Kidney (tissue), 14 donors: Measurements from ENCODE around the gene NFILZ. TPM values are rescaled to one million over a fixed set of nuclear protein-coding genes. Genes with fewer than 3 reads are reported as not detected.

Source experiments
- DNase-seq, 5 donors: peaks; one replicate each; pipeline ENCODE4 v3.0.0-alpha.2; 2013 to 2020
- FAIRE-seq: peaks from 2 replicates; lab custom pipeline; 2012; peaks lifted over from hg19 to GRCh38; lab: Jason Lieb, UNC
- H3K27ac ChIP-seq, 2 donors: one replicate each; pipeline ENCODE4 v1.7.0; 2013; ENCODE audit warnings: low read depth in 2 of 2, low read length in 2 of 2, inconsistent platforms in 1 of 2
- H3K27me3 ChIP-seq: one replicate; pipeline ENCODE4 v1.7.1; 2013; ENCODE audit warnings: low read length, inconsistent platforms; ENCODE audit not compliant: control insufficient read depth, insufficient read depth
- H3K36me3 ChIP-seq, 3 donors: one replicate each; pipeline versions ENCODE4 v1.7.0 to v1.7.1; 2013; ENCODE audit warnings: low read length in 3 of 3, control low read depth in 1 of 3, inconsistent platforms in 1 of 3; ENCODE audit not compliant: insufficient read depth in 3 of 3, control insufficient read depth in 2 of 3
- H3K4me1 ChIP-seq, 3 donors: one replicate each; pipeline versions ENCODE4 v1.7.0 to v1.7.1; 2013; ENCODE audit warnings: low read length in 3 of 3, inconsistent platforms in 1 of 3, low read depth in 1 of 3; ENCODE audit not compliant: control insufficient read depth in 2 of 3, insufficient read depth in 2 of 3
- H3K4me3 ChIP-seq, 3 donors: one replicate each; pipeline versions ENCODE4 v1.7.0 to v1.8.1; 2013; ENCODE audit warnings: low read length in 3 of 3, control low read depth in 1 of 3, inconsistent platforms in 1 of 3
- H3K9ac ChIP-seq, 3 donors: one replicate each; pipeline versions ENCODE4 v1.7.0 to v1.7.1; 2013; ENCODE audit warnings: low read length in 3 of 3, control low read depth in 1 of 3, inconsistent platforms in 1 of 3
- H3K9me3 ChIP-seq, 3 donors: one replicate each; pipeline versions ENCODE4 v1.7.0 to v1.7.1; 2013; ENCODE audit warnings: low read length in 3 of 3, control low read depth in 1 of 3, inconsistent platforms in 1 of 3; ENCODE audit not compliant: control insufficient read depth in 2 of 3, insufficient read depth in 1 of 3
- CTCF ChIP-seq: IDR thresholded peaks from 3 replicates; pipeline ENCODE4 v1.5.1; 2012; ENCODE audit warnings: mild to moderate bottlenecking, moderate library complexity, borderline replicate concordance; ENCODE audit not compliant: insufficient read depth; ENCODE audit errors: extremely low read depth
- intact Hi-C: fragments of 100-400 bp; cut with DNase I; formaldehyde crosslinking; loops from one replicate; pipeline ENCODE4 v1.11.1; 2022
- polyA plus RNA-seq: library from polyadenylated mRNA; stranded (reverse); fragments of 350-450 nt; fragmentation: Illumina TruSeq; extraction: RNeasy Lipid Tissue Mini Kit (QIAGEN cat#74804); gene quantifications from one replicate; pipeline ENCODE4 v1.2.3, GENCODE V29; 2014; ENCODE audit warnings: low read depth, low replicate concordance; ENCODE audit not compliant: insufficient read depth
- total RNA-seq: library from RNA; stranded (reverse); fragmentation: NEBNext Ultra II Directional; extraction: Animal tissue kit (Norgen Biotek cat#: 25700); gene quantifications from one replicate; pipeline ENCODE4 v1.2.1, GENCODE V29; 2021
- donor health status: control.
- donor health status: control.
- donor health status: control.
- donor health status: control.
- donor health status: control.
- donor health status: DM: yes; HTN: yes; CAD: no.
- donor health status: Normal renal cell carcinoma (clear cell type).

Gene NFILZ
- total and polyA plus RNA-seq, 2 donors from 2014 or later: not detected

DNA sequence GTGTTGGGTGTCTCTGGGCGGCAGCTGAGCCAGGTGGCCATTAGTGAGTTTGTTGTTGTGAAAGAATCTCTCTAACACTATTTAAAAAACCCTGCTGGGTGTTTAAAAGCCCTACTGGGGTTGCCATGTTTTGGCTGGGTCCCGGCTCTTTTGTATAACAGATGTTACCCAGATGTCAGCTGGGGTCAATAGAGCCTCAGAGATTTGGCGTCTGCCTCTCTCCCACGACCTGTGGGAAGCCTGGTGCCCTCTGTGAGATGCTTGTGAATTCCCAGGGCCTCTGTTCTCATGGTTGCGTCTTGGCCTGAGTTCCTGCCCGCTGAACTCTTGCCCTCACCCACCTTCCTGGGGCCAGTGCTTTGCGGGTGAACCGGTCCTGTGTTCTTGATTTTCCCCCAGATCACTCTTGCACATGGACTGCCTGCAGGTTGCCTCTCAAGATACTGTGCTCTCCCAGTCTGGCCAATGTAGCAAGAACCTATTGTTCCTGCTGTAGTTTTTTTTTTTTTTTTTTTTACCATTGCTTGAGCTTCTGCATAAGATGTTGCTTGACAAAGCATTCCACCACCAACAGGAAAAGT, 9.5 kb downstream of the NFILZ start:
- intact Hi-C loops: no loop called here
- TF ChIP-seq CTCF: no peak
- DNase-seq (no peak), FAIRE-seq (no peak)
- Histone ChIP-seq H3K27me3 (no peaks in the 10 kb centered on the region), H3K4me3 (no peak overlapping the region), H3K36me3 (no peaks in the 10 kb centered on the region), H3K4me1 (no peaks in the 10 kb centered on the region), H3K27ac (no peak overlapping the region), H3K9me3 (peaks cover 0 to 5% (median 0%) of the 10 kb centered on the region in 3 donors), H3K9ac (no peak overlapping the region)

- Histone ChIP-seq H3K9me3 (peaks cover 0 to 5% (median 0%) of the 10 kb centered on the region in 3 donors), H3K36me3 (no peaks in the 10 kb centered on the region), H3K4me3 (no peak overlapping the region), H3K27me3 (no peaks in the 10 kb centered on the region), H3K27ac (no peak overlapping the region), H3K4me1 (no peaks in the 10 kb centered on the region), H3K9ac (no peak overlapping the region)
- no peak for TF ChIP-seq CTCF
- intact Hi-C loops: no loop called here
- FAIRE-seq (no peak), DNase-seq (no peak)
Measured at GRCh38 chr19:8640402-8641004, 10.1 kb downstream of the NFILZ start.

GRCh38 chr19:8641221-8641907, 10.9 kb downstream of the NFILZ start:
- H3K4me3 ChIP-seq: no peak overlapping the region
- H3K27me3 ChIP-seq: no peaks in the 10 kb centered on the region
- H3K27ac ChIP-seq: no peak overlapping the region
- H3K36me3 ChIP-seq: no peaks in the 10 kb centered on the region
- TF ChIP-seq CTCF: no peak
- DNase-seq: no peak
- peaks cover 0 to 5% (median 0%) of the 10 kb centered on the region in 3 donors for H3K9me3 ChIP-seq
- no peak overlapping the region for H3K9ac ChIP-seq
- no peaks in the 10 kb centered on the region for H3K4me1 ChIP-seq
- FAIRE-seq: no peak
- intact Hi-C loops: no loop called here
